GM23338 (cell line): ENCODE measurements around the gene ZNF366. TPM values are rescaled to one million over a fixed set of nuclear protein-coding genes. Genes with fewer than 3 reads are reported as not detected.

Experiments used
- ATAC-seq: fragments of 200-7000 bp; cut with Tn5 transposase; 3 replicates; pipeline ENCODE4 v1.9.1; 2020
- DNase-seq: peaks from one replicate; pipeline ENCODE4 v3.0.0-alpha.2; 2015; ENCODE audit warnings: low spot score
- H2AFZ ChIP-seq: fragments of 200-600 bp; sonication (generic); 2 replicates; pipeline ENCODE4 v1.8.0; 2016; ENCODE audit warnings: antibody characterized with exemption, mild to moderate bottlenecking, moderate library complexity
- H3F3A ChIP-seq: fragments of 200-600 bp; sonication (generic); replicated peaks from 2 replicates; pipeline ENCODE4 v1.8.0; 2017; ENCODE audit warnings: antibody characterized with exemption, mixed run types, low read depth
- H3K27ac ChIP-seq: fragments of 200-600 bp; sonication (generic); 2 replicates; pipeline ENCODE4 v1.6.1; 2016; ENCODE audit warnings: low read depth
- H3K27me3 ChIP-seq: fragments of 200-600 bp; sonication (generic); 2 replicates; pipeline ENCODE4 v1.8.0; 2016; ENCODE audit warnings: mild to moderate bottlenecking, mixed run types, moderate library complexity; ENCODE audit not compliant: insufficient read depth
- H3K36me3 ChIP-seq: fragments of 200-600 bp; sonication (generic); 2 replicates; pipeline ENCODE4 v1.8.0; 2016; ENCODE audit warnings: mild to moderate bottlenecking; ENCODE audit not compliant: insufficient read depth
- H3K4me1 ChIP-seq: fragments of 200-600 bp; sonication (generic); 2 replicates; pipeline ENCODE4 v1.8.0; 2016; ENCODE audit warnings: mild to moderate bottlenecking, moderate library complexity; ENCODE audit not compliant: insufficient read depth
- H3K4me2 ChIP-seq: fragments of 200-600 bp; sonication (generic); 2 replicates; pipeline ENCODE4 v1.7.1; 2017; ENCODE audit warnings: mixed run types
- H3K4me3 ChIP-seq: fragments of 200-600 bp; sonication (generic); 2 replicates; pipeline ENCODE4 v1.6.1; 2016; ENCODE audit warnings: mixed run types
- H3K79me2 ChIP-seq: fragments of 200-600 bp; sonication (generic); replicated peaks from 2 replicates; pipeline ENCODE4 v1.8.0; 2017; ENCODE audit warnings: mild to moderate bottlenecking; ENCODE audit not compliant: insufficient read depth
- H3K9me2 ChIP-seq: fragments of 200-600 bp; sonication (generic); 2 replicates; pipeline ENCODE4 v1.8.0; 2017; ENCODE audit not compliant: insufficient read depth
- H4K20me1 ChIP-seq: fragments of 200-600 bp; sonication (generic); replicated peaks from 2 replicates; pipeline ENCODE4 v1.8.0; 2017; ENCODE audit warnings: mild to moderate bottlenecking; ENCODE audit not compliant: insufficient read depth
- H3K27ac Mint-ChIP-seq: 2 replicates; pipeline ENCODE4 v1.8.0; 2020; ENCODE audit warnings: inconsistent platforms, mild to moderate bottlenecking, moderate library complexity, mixed read lengths
- H3K27me3 Mint-ChIP-seq: 3 replicates; pipeline ENCODE4 v1.8.0; 2022; ENCODE audit warnings: low read depth, mild to moderate bottlenecking, moderate library complexity, mixed read lengths, inconsistent platforms; ENCODE audit not compliant: insufficient read depth, poor library complexity
- H3K36me3 Mint-ChIP-seq: 3 replicates; pipeline ENCODE4 v1.8.0; 2021; ENCODE audit warnings: low read depth, mild to moderate bottlenecking, inconsistent platforms, moderate library complexity, mixed read lengths
- H3K4me1 Mint-ChIP-seq: 3 replicates; pipeline ENCODE4 v1.8.0; 2020; ENCODE audit warnings: mild to moderate bottlenecking, inconsistent platforms, mixed read lengths
- H3K4me3 Mint-ChIP-seq: 3 replicates; pipeline ENCODE4 v1.8.0; 2021; ENCODE audit warnings: moderate library complexity, mild to moderate bottlenecking, inconsistent platforms, mixed read lengths
- H3K9me3 Mint-ChIP-seq: 3 replicates; pipeline ENCODE4 v1.8.0; 2020; ENCODE audit warnings: moderate library complexity, mild to moderate bottlenecking, inconsistent platforms, mixed read lengths
- EZH2 ChIP-seq: fragments of 200-600 bp; sonication (generic); IDR thresholded peaks from one replicate; pipeline ENCODE4 v1.8.0; 2017; ENCODE audit warnings: antibody characterized with exemption, mild to moderate bottlenecking, low read depth; ENCODE audit not compliant: unreplicated experiment
- EZH2phosphoT487 ChIP-seq: fragments of 200-600 bp; sonication (generic); IDR thresholded peaks from one replicate; pipeline ENCODE4 v1.8.1; 2018; ENCODE audit warnings: antibody characterized with exemption; ENCODE audit not compliant: unreplicated experiment
- JUNB ChIP-seq: IDR thresholded peaks from one replicate; pipeline ENCODE4 v1.6.1; 2016; ENCODE audit warnings: antibody characterized with exemption; ENCODE audit not compliant: unreplicated experiment
- POLR2AphosphoS5 ChIP-seq: IDR thresholded peaks from 2 replicates; pipeline ENCODE4 v1.6.1; 2016; ENCODE audit warnings: antibody characterized with exemption, low read depth
- polyA plus RNA-seq: library from polyadenylated mRNA; unstranded; fragments of >200 nt; fragmentation: Nextera tagmentation; extraction: Ambion mirVana; gene quantifications from 2 replicates; pipeline ENCODE4 v1.2.1, GENCODE V29; 2016
- total RNA-seq: library from RNA; depleted of rRNA; stranded (reverse); fragments of >200 nt; shearing (Covaris generic); gene quantifications from 2 replicates; pipeline ENCODE4 v1.2.3, GENCODE V29; 2014
- TF ChIP-seq, protein P1 (sequence below): fragments of 250-450 bp; sonication (Bioruptor Pico); IDR thresholded peaks from 2 replicates; pipeline ENCODE4 v1.5.0; 2020; ENCODE audit warnings: mild to moderate bottlenecking, moderate library complexity
- TF ChIP-seq, protein P2 (sequence below): IDR thresholded peaks from one replicate; pipeline ENCODE4 v1.6.1; 2018; ENCODE audit warnings: antibody characterized with exemption; ENCODE audit not compliant: unreplicated experiment

The ZNF366 gene
- total and polyA plus RNA-seq, 2 experiments from 2014 or later: not detected

DNA sequence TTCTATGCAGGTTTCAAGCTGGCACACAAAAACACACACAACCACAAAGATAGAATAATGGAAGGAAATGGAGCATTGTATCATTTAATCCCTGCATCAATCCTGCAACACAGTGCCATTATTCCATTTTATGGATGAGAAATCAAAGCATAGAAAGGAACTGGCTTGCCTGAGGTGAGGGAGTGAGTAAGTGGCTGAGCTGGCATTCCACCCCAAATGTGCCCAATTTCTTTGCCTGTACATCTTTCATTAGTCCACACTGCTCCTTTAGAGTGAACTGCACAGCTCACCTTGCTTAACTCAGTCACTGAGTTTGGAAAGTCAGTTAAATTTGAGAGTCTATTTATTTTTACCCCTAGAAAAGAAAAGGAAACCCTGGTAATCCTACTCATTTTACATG is 28.9 kb downstream of the ZNF366 start (continued):
- TF ChIP-seq, protein P1, sequence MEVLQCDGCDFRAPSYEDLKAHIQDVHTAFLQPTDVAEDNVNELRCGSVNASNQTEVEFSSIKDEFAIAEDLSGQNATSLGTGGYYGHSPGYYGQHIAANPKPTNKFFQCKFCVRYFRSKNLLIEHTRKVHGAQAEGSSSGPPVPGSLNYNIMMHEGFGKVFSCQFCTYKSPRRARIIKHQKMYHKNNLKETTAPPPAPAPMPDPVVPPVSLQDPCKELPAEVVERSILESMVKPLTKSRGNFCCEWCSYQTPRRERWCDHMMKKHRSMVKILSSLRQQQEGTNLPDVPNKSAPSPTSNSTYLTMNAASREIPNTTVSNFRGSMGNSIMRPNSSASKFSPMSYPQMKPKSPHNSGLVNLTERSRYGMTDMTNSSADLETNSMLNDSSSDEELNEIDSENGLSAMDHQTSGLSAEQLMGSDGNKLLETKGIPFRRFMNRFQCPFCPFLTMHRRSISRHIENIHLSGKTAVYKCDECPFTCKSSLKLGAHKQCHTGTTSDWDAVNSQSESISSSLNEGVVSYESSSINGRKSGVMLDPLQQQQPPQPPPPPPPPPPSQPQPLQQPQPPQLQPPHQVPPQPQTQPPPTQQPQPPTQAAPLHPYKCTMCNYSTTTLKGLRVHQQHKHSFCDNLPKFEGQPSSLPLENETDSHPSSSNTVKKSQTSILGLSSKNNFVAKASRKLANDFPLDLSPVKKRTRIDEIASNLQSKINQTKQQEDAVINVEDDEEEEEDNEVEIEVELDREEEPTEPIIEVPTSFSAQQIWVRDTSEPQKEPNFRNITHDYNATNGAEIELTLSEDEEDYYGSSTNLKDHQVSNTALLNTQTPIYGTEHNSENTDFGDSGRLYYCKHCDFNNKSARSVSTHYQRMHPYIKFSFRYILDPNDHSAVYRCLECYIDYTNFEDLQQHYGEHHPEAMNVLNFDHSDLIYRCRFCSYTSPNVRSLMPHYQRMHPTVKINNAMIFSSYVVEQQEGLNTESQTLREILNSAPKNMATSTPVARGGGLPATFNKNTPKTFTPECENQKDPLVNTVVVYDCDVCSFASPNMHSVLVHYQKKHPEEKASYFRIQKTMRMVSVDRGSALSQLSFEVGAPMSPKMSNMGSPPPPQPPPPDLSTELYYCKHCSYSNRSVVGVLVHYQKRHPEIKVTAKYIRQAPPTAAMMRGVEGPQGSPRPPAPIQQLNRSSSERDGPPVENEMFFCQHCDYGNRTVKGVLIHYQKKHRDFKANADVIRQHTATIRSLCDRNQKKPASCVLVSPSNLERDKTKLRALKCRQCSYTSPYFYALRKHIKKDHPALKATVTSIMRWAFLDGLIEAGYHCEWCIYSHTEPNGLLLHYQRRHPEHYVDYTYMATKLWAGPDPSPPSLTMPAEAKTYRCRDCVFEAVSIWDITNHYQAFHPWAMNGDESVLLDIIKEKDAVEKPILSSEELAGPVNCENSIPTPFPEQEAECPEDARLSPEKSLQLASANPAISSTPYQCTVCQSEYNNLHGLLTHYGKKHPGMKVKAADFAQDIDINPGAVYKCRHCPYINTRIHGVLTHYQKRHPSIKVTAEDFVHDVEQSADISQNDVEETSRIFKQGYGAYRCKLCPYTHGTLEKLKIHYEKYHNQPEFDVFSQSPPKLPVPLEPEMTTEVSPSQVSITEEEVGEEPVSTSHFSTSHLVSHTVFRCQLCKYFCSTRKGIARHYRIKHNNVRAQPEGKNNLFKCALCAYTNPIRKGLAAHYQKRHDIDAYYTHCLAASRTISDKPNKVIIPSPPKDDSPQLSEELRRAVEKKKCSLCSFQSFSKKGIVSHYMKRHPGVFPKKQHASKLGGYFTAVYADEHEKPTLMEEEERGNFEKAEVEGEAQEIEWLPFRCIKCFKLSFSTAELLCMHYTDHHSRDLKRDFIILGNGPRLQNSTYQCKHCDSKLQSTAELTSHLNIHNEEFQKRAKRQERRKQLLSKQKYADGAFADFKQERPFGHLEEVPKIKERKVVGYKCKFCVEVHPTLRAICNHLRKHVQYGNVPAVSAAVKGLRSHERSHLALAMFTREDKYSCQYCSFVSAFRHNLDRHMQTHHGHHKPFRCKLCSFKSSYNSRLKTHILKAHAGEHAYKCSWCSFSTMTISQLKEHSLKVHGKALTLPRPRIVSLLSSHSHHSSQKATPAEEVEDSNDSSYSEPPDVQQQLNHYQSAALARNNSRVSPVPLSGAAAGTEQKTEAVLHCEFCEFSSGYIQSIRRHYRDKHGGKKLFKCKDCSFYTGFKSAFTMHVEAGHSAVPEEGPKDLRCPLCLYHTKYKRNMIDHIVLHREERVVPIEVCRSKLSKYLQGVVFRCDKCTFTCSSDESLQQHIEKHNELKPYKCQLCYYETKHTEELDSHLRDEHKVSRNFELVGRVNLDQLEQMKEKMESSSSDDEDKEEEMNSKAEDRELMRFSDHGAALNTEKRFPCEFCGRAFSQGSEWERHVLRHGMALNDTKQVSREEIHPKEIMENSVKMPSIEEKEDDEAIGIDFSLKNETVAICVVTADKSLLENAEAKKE (CRISPR knock-in tag): no peak

DNA sequence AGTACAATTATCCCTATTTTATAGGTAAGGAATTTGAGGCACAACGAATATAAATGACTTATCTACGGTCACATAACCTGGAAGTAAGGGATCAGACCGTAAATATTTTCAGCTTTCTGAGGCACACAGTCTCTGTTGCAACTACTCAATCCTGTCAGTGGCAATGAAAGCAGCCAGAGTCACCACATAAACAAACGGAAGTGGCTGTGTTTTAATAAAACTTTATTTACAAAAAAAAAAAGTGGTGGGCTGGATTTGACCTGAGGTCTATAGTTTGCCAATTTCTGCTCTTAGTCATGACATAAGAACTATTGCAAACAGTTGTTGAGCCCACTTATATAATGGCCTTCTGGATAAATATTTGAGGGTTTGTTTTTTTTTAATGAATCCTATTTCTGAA is 29.6 kb downstream of the ZNF366 start:
- H3K9me2 ChIP-seq: peaks cover 6% of the 10 kb centered on the region; the same call in 1 of the 2 replicates
- no peak overlapping the region for H3K27ac Mint-ChIP-seq
- no peaks in the 10 kb centered on the region for H3K79me2 ChIP-seq
- no peak overlapping the region for H2AFZ ChIP-seq
- no peak overlapping the region for H3K27ac ChIP-seq
- no peaks in the 10 kb centered on the region for H3K36me3 ChIP-seq
- peaks cover 3% of the 10 kb centered on the region; the same call in 2 of the 3 replicates for H3K4me1 Mint-ChIP-seq
- no peaks in the 10 kb centered on the region for H3K27me3 Mint-ChIP-seq
- no peaks in the 10 kb centered on the region for H3K4me1 ChIP-seq
- no peak overlapping the region for H3K4me3 Mint-ChIP-seq
- DNase-seq: no peak
- H3F3A ChIP-seq: no peaks in the 10 kb centered on the region
- H3K4me3 ChIP-seq: no peak overlapping the region
- H3K9me3 Mint-ChIP-seq: no peaks in the 10 kb centered on the region; the same call in 2 of the 3 replicates
- H3K4me2 ChIP-seq: no peak overlapping the region
- H3K27me3 ChIP-seq: no peaks in the 10 kb centered on the region
- H4K20me1 ChIP-seq: no peaks in the 10 kb centered on the region
- no peak for ATAC-seq
- H3K36me3 Mint-ChIP-seq: no peaks in the 10 kb centered on the region
- TF ChIP-seq, protein P1 (CRISPR knock-in tag): no peak
- no peak for TF ChIP-seq JUNB
- TF ChIP-seq, protein P2, sequence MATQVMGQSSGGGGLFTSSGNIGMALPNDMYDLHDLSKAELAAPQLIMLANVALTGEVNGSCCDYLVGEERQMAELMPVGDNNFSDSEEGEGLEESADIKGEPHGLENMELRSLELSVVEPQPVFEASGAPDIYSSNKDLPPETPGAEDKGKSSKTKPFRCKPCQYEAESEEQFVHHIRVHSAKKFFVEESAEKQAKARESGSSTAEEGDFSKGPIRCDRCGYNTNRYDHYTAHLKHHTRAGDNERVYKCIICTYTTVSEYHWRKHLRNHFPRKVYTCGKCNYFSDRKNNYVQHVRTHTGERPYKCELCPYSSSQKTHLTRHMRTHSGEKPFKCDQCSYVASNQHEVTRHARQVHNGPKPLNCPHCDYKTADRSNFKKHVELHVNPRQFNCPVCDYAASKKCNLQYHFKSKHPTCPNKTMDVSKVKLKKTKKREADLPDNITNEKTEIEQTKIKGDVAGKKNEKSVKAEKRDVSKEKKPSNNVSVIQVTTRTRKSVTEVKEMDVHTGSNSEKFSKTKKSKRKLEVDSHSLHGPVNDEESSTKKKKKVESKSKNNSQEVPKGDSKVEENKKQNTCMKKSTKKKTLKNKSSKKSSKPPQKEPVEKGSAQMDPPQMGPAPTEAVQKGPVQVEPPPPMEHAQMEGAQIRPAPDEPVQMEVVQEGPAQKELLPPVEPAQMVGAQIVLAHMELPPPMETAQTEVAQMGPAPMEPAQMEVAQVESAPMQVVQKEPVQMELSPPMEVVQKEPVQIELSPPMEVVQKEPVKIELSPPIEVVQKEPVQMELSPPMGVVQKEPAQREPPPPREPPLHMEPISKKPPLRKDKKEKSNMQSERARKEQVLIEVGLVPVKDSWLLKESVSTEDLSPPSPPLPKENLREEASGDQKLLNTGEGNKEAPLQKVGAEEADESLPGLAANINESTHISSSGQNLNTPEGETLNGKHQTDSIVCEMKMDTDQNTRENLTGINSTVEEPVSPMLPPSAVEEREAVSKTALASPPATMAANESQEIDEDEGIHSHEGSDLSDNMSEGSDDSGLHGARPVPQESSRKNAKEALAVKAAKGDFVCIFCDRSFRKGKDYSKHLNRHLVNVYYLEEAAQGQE: no peak
- no peak for TF ChIP-seq EZH2phosphoT487
- no peak for TF ChIP-seq EZH2
- no peak for TF ChIP-seq POLR2AphosphoS5
